Glutamatergic neuron (in vitro differentiated cells): Measurements from ENCODE around the gene LARP7. TPM values are rescaled to one million over a fixed set of nuclear protein-coding genes. Genes with fewer than 3 reads are reported as not detected.

Source experiments
- DNase-seq: peaks from one replicate; pipeline ENCODE4 v3.0.0; 2022
- H3K27ac Mint-ChIP-seq: one replicate; pipeline ENCODE4 v1.8.0; 2020; ENCODE audit warnings: mild to moderate bottlenecking, mixed read lengths, inconsistent platforms; ENCODE audit not compliant: unreplicated experiment
- H3K27me3 Mint-ChIP-seq: one replicate; pipeline ENCODE4 v1.8.0; 2020; ENCODE audit warnings: mild to moderate bottlenecking, moderate library complexity, mixed read lengths, inconsistent platforms; ENCODE audit not compliant: unreplicated experiment
- H3K36me3 Mint-ChIP-seq: one replicate; pipeline ENCODE4 v1.8.0; 2020; ENCODE audit warnings: mild to moderate bottlenecking, mixed read lengths, inconsistent platforms; ENCODE audit not compliant: unreplicated experiment
- H3K4me1 Mint-ChIP-seq: one replicate; pipeline ENCODE4 v1.8.0; 2020; ENCODE audit warnings: mild to moderate bottlenecking, low read depth, mixed read lengths, inconsistent platforms; ENCODE audit not compliant: unreplicated experiment
- H3K4me3 Mint-ChIP-seq: one replicate; pipeline ENCODE4 v1.8.0; 2020; ENCODE audit warnings: mild to moderate bottlenecking, mixed read lengths, inconsistent platforms; ENCODE audit not compliant: unreplicated experiment
- H3K9me3 Mint-ChIP-seq: one replicate; pipeline ENCODE4 v1.8.0; 2020; ENCODE audit warnings: mild to moderate bottlenecking, moderate library complexity, mixed read lengths, inconsistent platforms; ENCODE audit not compliant: unreplicated experiment
- total RNA-seq: library from RNA; stranded (reverse); fragmentation: NEBNext Ultra II Directional; extraction: Animal tissue kit (Norgen Biotek cat#: 25700); gene quantifications from one replicate; pipeline ENCODE4 v1.2.1, GENCODE V29; 2021; ENCODE audit not compliant: unreplicated experiment
- TF ChIP-seq, protein P1 (sequence below): fragments of 200-600 bp; sonication (generic); IDR thresholded peaks from one replicate; pipeline ENCODE4 v1.5.0; 2021; ENCODE audit not compliant: partially characterized antibody, unreplicated experiment

LARP7 gene
- total RNA-seq, 1 donor from 2014 or later, result 40.9 TPM

DNA sequence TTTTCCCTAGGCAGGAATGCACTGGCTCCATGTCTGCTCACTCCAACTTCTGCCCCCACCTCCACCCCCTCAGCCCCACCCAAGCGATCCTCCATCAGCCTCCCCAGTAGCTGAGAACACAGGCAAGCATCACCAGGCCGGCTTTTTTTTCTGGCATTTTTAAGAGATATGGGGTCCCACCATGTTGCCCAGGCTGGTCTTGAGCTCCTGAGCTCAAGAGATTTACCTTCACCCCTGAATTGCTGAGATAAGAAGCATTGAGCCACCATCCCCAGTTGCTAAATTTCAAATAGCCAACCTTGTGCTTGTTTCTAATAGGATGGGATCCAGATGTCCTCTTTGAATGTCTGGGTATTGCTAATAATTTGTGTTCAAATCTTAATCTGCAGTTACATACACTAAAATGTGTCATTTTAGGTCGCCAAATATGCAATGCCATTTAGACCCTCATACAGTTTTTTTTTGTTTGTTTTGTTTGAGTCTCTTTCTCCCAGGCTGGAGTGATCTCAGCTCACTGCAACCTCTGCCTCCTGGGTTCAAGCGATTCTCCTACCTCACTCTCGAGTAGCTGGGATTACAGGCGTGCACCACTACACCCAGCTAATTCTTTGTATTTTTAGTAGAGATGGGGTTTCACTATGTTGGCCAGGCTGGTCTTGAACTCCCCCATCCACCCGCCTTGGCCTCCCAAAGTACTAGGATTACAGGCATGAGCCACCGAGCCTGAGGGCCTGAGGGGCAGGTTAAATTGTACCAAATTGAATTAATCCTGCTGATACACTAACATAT is 8.8 kb downstream of the LARP7 start:
- H3K27me3 Mint-ChIP-seq, result no peaks in the 10 kb centered on the region
- H3K9me3 Mint-ChIP-seq, result peaks cover 2% of the 10 kb centered on the region
- H3K36me3 Mint-ChIP-seq, result no peaks in the 10 kb centered on the region
- peaks cover 2% of the 10 kb centered on the region for H3K4me1 Mint-ChIP-seq
- TF ChIP-seq, protein P1, sequence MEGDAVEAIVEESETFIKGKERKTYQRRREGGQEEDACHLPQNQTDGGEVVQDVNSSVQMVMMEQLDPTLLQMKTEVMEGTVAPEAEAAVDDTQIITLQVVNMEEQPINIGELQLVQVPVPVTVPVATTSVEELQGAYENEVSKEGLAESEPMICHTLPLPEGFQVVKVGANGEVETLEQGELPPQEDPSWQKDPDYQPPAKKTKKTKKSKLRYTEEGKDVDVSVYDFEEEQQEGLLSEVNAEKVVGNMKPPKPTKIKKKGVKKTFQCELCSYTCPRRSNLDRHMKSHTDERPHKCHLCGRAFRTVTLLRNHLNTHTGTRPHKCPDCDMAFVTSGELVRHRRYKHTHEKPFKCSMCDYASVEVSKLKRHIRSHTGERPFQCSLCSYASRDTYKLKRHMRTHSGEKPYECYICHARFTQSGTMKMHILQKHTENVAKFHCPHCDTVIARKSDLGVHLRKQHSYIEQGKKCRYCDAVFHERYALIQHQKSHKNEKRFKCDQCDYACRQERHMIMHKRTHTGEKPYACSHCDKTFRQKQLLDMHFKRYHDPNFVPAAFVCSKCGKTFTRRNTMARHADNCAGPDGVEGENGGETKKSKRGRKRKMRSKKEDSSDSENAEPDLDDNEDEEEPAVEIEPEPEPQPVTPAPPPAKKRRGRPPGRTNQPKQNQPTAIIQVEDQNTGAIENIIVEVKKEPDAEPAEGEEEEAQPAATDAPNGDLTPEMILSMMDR, result no peak
- no peak for DNase-seq
- no peak overlapping the region for H3K27ac Mint-ChIP-seq
- no peak overlapping the region for H3K4me3 Mint-ChIP-seq

DNA sequence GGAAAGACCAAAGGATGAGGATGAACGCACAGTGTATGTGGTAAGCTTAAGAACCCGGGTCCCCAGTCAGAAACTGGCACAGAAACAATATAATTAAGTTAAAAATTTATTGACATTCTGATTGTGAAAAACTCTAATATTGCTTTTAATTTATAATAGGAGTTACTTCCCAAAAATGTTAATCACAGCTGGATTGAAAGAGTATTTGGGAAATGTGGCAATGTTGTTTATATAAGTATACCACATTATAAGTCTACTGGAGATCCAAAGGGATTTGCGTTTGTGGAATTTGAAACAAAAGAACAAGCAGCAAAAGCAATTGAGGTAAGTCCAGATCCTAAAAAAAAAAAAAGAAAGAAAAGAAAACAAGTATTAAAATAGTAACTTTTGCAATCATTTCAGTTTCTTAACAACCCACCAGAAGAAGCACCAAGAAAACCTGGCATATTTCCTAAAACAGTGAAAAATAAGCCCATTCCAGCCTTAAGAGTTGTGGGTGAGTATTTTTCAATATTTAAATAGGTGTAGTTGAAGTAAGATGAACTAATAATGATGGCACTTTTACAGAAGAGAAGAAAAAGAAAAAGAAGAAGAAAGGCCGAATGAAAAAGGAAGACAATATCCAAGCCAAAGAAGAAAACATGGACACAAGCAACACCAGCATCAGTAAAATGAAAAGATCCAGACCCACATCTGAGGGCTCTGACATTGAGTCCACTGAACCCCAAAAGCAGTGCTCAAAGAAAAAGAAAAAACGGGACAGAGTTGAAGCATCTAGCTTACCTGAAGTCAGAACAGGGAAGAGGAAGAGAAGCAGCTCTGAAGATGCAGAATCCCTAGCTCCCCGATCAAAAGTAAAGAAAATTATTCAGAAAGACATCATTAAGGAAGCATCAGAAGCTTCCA is 9.9 kb downstream of the LARP7 start:
- TF ChIP-seq, protein P1, result no peak
- Mint-ChIP-seq H3K4me1 (peaks cover 2% of the 10 kb centered on the region), H3K27me3 (no peaks in the 10 kb centered on the region), H3K9me3 (peaks cover 2% of the 10 kb centered on the region), H3K27ac (no peak overlapping the region), H3K4me3 (no peak overlapping the region), H3K36me3 (no peaks in the 10 kb centered on the region)
- DNase-seq, result no peak

DNA sequence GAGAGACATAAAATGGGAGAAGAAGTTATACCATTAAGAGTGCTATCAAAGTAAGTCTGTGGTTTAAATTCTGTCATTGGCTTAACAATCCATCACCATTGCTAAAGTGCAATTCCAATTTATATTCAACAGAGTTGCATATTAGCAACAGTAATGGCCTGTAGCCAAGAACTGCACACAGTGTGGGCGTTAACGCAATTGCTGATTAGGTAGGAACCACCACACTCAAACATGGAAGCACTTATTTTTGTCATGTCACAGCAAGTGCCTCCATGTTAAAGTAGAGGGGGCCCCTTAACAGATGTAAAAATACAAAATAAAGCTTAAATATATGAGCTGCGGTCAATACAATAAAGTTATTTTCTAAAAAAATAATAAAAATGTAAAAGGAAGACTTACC is 10.8 kb downstream of the LARP7 start:
- H3K36me3 Mint-ChIP-seq, result no peaks in the 10 kb centered on the region
- TF ChIP-seq, protein P1, result no peak
- H3K4me3 Mint-ChIP-seq, result no peak overlapping the region
- no peak overlapping the region for H3K27ac Mint-ChIP-seq
- DNase-seq, result no peak
- H3K27me3 Mint-ChIP-seq, result no peaks in the 10 kb centered on the region
- peaks cover 2% of the 10 kb centered on the region for H3K4me1 Mint-ChIP-seq
- peaks cover 2% of the 10 kb centered on the region for H3K9me3 Mint-ChIP-seq

DNA sequence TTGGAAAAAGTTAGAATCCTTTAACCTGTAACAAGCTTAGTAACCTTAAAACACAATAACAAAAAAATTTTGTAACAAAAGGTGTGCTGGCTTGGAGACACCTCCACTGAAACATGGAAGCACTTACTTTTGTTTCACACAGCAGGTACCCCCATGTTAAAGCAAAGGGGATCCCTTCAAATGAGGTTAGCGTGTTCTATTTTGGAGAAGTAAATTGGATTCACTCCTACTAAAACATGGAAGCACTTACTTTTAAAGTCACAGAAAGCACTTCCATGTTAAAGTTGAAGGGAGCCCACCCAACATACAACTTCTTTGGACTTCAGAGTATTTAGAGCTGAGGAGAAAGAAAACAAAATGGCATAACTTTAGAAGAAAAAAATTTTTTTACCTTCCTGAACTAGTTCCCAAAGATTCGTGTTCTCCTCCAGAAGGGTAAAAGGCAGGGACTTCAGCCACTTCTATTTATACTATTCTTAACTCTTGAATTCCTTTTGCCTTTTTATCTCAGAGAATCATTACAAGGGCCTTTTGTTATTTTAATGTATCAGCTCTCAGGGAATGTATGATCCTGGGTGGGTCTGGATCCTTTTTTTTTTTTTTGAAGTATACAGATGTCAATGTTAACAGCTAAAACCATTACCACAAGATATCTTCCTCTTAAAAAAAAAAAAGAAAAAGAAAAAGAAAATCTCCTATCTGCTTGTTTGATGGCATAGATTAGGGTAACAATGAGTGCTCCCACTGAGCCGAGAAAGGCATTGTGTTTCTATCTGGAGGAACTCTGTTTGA is 11.5 kb downstream of the LARP7 start:
- no peak overlapping the region for H3K4me3 Mint-ChIP-seq
- TF ChIP-seq, protein P1, result no peak
- H3K27ac Mint-ChIP-seq, result no peak overlapping the region

More for the DNA sequence above, 11.5 kb downstream of the LARP7 start:
- Mint-ChIP-seq H3K27me3 (no peaks in the 10 kb centered on the region), H3K36me3 (no peaks in the 10 kb centered on the region), H3K4me1 (peaks cover 2% of the 10 kb centered on the region), H3K9me3 (no peaks in the 10 kb centered on the region)
- no peak for DNase-seq
